HepG2 (cell line): ENCODE results near the gene TAF1D. TPM values are rescaled to one million over a fixed set of nuclear protein-coding genes. Genes with fewer than 3 reads are reported as not detected.
A peak's percentile ranks its signal among the peaks of the same experiment; 100 is the strongest.

ENCODE experiments used
- HOXA3 ChIP-seq: sonication (generic); formaldehyde crosslinking; IDR thresholded peaks from 2 replicates; pipeline ENCODE4 v1.5.0; 2020; ENCODE audit warnings: missing genetic modification reagents
- MLLT10 ChIP-seq: sonication (generic); formaldehyde crosslinking; IDR thresholded peaks from 2 replicates; pipeline ENCODE4 v1.4.0; 2020; ENCODE audit warnings: missing genetic modification reagents
- NCOR1 ChIP-seq: fragments of 200-600 bp; sonication (generic); IDR thresholded peaks from 2 replicates; pipeline ENCODE4 v1.7.0; 2017; ENCODE audit warnings: antibody characterized with exemption, low read length, borderline replicate concordance
- NKX3-1 ChIP-seq: sonication (generic); formaldehyde crosslinking; IDR thresholded peaks from 2 replicates; pipeline ENCODE4 v1.5.0; 2020; ENCODE audit warnings: missing genetic modification reagents
- PBX3 ChIP-seq: sonication (generic); formaldehyde crosslinking; IDR thresholded peaks from 2 replicates; pipeline ENCODE4 v1.8.1; 2023; ENCODE audit warnings: missing genetic modification reagents, inconsistent platforms, borderline replicate concordance
- PCBP2 ChIP-seq: fragments of 200-400 bp; formaldehyde crosslinking; optimal IDR thresholded peaks from 2 replicates; pipeline ENCODE3; 2018; ENCODE audit warnings: low read length, low read depth; ENCODE audit not compliant: poor library complexity, severe bottlenecking
- SMYD3 ChIP-seq: sonication (generic); formaldehyde crosslinking; IDR thresholded peaks from 2 replicates; pipeline ENCODE4 v1.8.1; 2023; ENCODE audit warnings: mild to moderate bottlenecking, missing genetic modification reagents
- SNRNP70 ChIP-seq: fragments of 200-400 bp; formaldehyde crosslinking; IDR thresholded peaks from 2 replicates; pipeline ENCODE4 v1.6.1; 2017; ENCODE audit warnings: mild to moderate bottlenecking, low read depth, low read length, moderate library complexity
- U2AF1 ChIP-seq: fragments of 200-400 bp; formaldehyde crosslinking; optimal IDR thresholded peaks from 2 replicates; pipeline ENCODE3; 2017; ENCODE audit warnings: mild to moderate bottlenecking, low read depth, low read length
- WIZ ChIP-seq: sonication (generic); formaldehyde crosslinking; IDR thresholded peaks from 2 replicates; pipeline ENCODE4 v1.5.1; 2020; ENCODE audit warnings: mild to moderate bottlenecking, missing genetic modification reagents
- YY1 ChIP-seq: IDR thresholded peaks from 2 replicates; pipeline ENCODE4 v1.6.1; 2011; ENCODE audit warnings: low read length, low read depth, moderate library complexity, mild to moderate bottlenecking; ENCODE audit not compliant: insufficient read depth, insufficient replicate concordance
- ZBTB7B ChIP-seq: sonication (generic); formaldehyde crosslinking; IDR thresholded peaks from 2 replicates; pipeline ENCODE4 v1.4.0; 2020; ENCODE audit warnings: missing genetic modification reagents
- ZKSCAN1 ChIP-seq: fragments of 150-350 bp; IDR thresholded peaks from 2 replicates; pipeline ENCODE4 v1.6.1; 2014; ENCODE audit warnings: low read length
- ZKSCAN5 ChIP-seq: sonication (generic); formaldehyde crosslinking; IDR thresholded peaks from 2 replicates; pipeline ENCODE4 v1.5.1; 2020; ENCODE audit warnings: mild to moderate bottlenecking, missing genetic modification reagents
- ZNF18 ChIP-seq: sonication (generic); formaldehyde crosslinking; IDR thresholded peaks from 2 replicates; pipeline ENCODE4 v1.8.0; 2022; ENCODE audit warnings: mild to moderate bottlenecking, missing genetic modification reagents; ENCODE audit not compliant: insufficient replicate concordance
- ZNF619 ChIP-seq: sonication (generic); formaldehyde crosslinking; IDR thresholded peaks from 2 replicates; pipeline ENCODE4 v1.4.0; 2020; ENCODE audit warnings: mild to moderate bottlenecking, missing genetic modification reagents
- ZNF800 ChIP-seq: sonication (generic); formaldehyde crosslinking; IDR thresholded peaks from 2 replicates; pipeline ENCODE4 v1.4.0; 2020; ENCODE audit warnings: missing genetic modification reagents
- polyA plus RNA-seq, 8 experiments: library from polyadenylated mRNA; depleted of rRNA in 3 of 8; stranded (reverse) in 7 of 8; unstranded in 1 of 8; fragments of >200 nt; fragmentation: Illumina TruSeq in 4 of 8; extraction: Trizol in 4 of 8; gene quantifications; 2 replicates each; pipeline versions ENCODE4 v1.2.1 to v1.2.3, GENCODE V29; 2011 to 2016; ENCODE audit warnings: low read depth in 4 of 8, missing spikeins in 1 of 8, mixed read lengths in 1 of 8; ENCODE audit not compliant: insufficient read depth in 1 of 8
- total RNA-seq, 5 experiments: library from RNA; depleted of rRNA; stranded (reverse); fragments of >200 nt; fragmentation: Illumina TruSeq; extraction: Trizol; gene quantifications; 2 replicates each; pipeline ENCODE4 v1.2.3, GENCODE V29; 2016; ENCODE audit warnings: low read depth in 1 of 5
- TF ChIP-seq, protein P1 (sequence below): sonication (generic); formaldehyde crosslinking; IDR thresholded peaks from 2 replicates; pipeline ENCODE4 v1.4.0; 2020; ENCODE audit warnings: missing genetic modification reagents, mild to moderate bottlenecking, borderline replicate concordance
- TF ChIP-seq, protein P2 (sequence below): sonication (generic); formaldehyde crosslinking; IDR thresholded peaks from 2 replicates; pipeline ENCODE4 v1.8.1; 2022; ENCODE audit warnings: mild to moderate bottlenecking, missing genetic modification reagents

The TAF1D gene
- total and polyA plus RNA-seq, 2 of the 13 experiments (the other 11 are each of a cell fraction or from before 2014, with no cell fraction given), result 132 to 207 TPM

DNA sequence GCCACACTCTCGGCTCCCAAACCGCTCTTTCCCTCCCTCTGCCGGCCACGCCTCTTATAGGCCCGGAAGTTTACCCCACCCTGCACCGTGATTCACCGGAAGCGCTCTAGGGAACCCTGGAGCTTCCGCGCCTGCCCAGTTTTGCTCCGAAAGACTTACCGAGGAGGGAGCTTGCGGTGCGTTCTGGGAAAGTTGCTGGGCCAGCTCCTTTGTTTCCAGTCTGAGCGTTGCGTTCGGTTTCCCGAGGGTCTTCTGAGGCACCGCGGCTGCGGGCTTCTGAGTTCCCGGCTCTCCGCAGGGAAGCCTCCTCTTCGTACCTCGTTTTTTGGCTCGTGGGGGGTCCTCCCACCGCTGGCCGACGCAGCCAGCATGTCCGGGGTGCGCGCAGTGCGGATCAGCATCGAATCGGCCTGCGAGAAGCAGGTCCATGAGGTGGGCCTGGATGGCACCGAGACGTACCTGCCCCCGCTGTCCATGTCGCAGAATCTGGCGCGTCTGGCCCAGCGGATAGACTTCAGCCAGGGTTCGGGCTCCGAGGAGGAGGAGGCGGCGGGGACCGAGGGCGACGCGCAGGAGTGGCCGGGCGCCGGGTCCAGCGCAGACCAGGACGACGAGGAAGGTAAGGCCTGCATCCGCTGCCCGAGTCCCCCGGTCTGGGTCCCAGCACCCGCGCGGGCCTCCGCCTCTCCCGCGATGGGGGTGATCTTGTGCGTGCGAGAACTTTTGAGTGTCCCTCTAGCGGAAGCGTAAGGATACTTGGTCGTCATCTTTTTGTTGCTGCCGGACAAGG lies 43.0 kb upstream of the TAF1D start, which contains the start of gene MED17 (continued):
- TF ChIP-seq ZNF18 (CRISPR knock-in tag) (peak; percentile 43), ZKSCAN5 (CRISPR knock-in tag) (no peak), ZBTB7B (CRISPR knock-in tag) (no peak), ZNF619 (CRISPR knock-in tag) (0 out of 2 replicates have a peak, but pooled peaks have one; percentile 78), PBX3 (CRISPR knock-in tag) (no peak), U2AF1 (no peak), SNRNP70 (no peak), MLLT10 (CRISPR knock-in tag) (no peak), YY1 (no peak), SMYD3 (CRISPR knock-in tag) (peak; percentile 74; the same call in 1 of the 2 replicates), NKX3-1 (no peak), WIZ (CRISPR knock-in tag) (no peak), HOXA3 (CRISPR knock-in tag) (peak; percentile 61; the same call in 1 of the 2 replicates), NCOR1 (no peak; the same call in 1 of the 2 replicates), ZNF800 (CRISPR knock-in tag) (no peak), PCBP2 (no peak), ZKSCAN1 (no peak)
- TF ChIP-seq, protein P1, sequence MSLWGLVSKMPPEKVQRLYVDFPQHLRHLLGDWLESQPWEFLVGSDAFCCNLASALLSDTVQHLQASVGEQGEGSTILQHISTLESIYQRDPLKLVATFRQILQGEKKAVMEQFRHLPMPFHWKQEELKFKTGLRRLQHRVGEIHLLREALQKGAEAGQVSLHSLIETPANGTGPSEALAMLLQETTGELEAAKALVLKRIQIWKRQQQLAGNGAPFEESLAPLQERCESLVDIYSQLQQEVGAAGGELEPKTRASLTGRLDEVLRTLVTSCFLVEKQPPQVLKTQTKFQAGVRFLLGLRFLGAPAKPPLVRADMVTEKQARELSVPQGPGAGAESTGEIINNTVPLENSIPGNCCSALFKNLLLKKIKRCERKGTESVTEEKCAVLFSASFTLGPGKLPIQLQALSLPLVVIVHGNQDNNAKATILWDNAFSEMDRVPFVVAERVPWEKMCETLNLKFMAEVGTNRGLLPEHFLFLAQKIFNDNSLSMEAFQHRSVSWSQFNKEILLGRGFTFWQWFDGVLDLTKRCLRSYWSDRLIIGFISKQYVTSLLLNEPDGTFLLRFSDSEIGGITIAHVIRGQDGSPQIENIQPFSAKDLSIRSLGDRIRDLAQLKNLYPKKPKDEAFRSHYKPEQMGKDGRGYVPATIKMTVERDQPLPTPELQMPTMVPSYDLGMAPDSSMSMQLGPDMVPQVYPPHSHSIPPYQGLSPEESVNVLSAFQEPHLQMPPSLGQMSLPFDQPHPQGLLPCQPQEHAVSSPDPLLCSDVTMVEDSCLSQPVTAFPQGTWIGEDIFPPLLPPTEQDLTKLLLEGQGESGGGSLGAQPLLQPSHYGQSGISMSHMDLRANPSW (CRISPR knock-in tag), result no peak; the same call in 1 of the 2 replicates
- TF ChIP-seq, protein P2, sequence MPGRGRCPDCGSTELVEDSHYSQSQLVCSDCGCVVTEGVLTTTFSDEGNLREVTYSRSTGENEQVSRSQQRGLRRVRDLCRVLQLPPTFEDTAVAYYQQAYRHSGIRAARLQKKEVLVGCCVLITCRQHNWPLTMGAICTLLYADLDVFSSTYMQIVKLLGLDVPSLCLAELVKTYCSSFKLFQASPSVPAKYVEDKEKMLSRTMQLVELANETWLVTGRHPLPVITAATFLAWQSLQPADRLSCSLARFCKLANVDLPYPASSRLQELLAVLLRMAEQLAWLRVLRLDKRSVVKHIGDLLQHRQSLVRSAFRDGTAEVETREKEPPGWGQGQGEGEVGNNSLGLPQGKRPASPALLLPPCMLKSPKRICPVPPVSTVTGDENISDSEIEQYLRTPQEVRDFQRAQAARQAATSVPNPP (CRISPR knock-in tag), result no peak
